Ovary (tissue), 3 donors: ENCODE results near the gene C16orf54.

Experiments used
- EP300 ChIP-seq: sonication (generic); formaldehyde crosslinking; IDR thresholded peaks from one replicate; pipeline ENCODE4 v1.6.1; 2017; ENCODE audit warnings: antibody characterized with exemption
- POLR2A ChIP-seq: fragments of 450-650 bp; IDR thresholded peaks from one replicate; pipeline ENCODE4 v1.6.1; 2017; ENCODE audit warnings: antibody characterized with exemption, mild to moderate bottlenecking, moderate library complexity
- TF ChIP-seq, protein P1 (sequence below), 3 donors: fragments of 450-650 bp in 2 of 3; fragments of 200-600 bp in 1 of 3; IDR thresholded peaks; one replicate each; pipeline versions ENCODE4 v1.5.1 to v1.8.0; 2016 to 2022; ENCODE audit warnings: antibody characterized with exemption in 3 of 3, mild to moderate bottlenecking in 1 of 3
- donor health status: DM: no; HTN: no; CAD: no.

GRCh38 chr16:29790949-29791844 lies 45.4 kb upstream of the C16orf54 start:
- TF ChIP-seq, protein P1, sequence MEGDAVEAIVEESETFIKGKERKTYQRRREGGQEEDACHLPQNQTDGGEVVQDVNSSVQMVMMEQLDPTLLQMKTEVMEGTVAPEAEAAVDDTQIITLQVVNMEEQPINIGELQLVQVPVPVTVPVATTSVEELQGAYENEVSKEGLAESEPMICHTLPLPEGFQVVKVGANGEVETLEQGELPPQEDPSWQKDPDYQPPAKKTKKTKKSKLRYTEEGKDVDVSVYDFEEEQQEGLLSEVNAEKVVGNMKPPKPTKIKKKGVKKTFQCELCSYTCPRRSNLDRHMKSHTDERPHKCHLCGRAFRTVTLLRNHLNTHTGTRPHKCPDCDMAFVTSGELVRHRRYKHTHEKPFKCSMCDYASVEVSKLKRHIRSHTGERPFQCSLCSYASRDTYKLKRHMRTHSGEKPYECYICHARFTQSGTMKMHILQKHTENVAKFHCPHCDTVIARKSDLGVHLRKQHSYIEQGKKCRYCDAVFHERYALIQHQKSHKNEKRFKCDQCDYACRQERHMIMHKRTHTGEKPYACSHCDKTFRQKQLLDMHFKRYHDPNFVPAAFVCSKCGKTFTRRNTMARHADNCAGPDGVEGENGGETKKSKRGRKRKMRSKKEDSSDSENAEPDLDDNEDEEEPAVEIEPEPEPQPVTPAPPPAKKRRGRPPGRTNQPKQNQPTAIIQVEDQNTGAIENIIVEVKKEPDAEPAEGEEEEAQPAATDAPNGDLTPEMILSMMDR (IDR thresholded peaks at IDR 0.05) = no peak
- no peak for TF ChIP-seq POLR2A
- no peak for TF ChIP-seq EP300
